ENCODE data around the gene SHISA6.

Gene SHISA6

GRCh38 chr17:11564589-11565380 lies 323.8 kb downstream of the SHISA6 start:
- Histone ChIP-seq H3K9ac (ENCODE audit: low read depth, low read length) (no peak overlapping the region), H3K4me3 (ENCODE audit: low read length) (no peak overlapping the region), H3K9me3 (replicated peaks; ENCODE audit: low read length) (peaks cover 17% of the 10 kb centered on the region), H3K4me1 (ENCODE audit: control insufficient read depth, insufficient read depth, low read length) (no peaks in the 10 kb centered on the region), H3K27me3 (ENCODE audit: control insufficient read depth, insufficient read depth, low read length) (no peaks in the 10 kb centered on the region), H3K4me2 (ENCODE audit: low read length) (no peak overlapping the region), H3K36me3 (ENCODE audit: insufficient read depth, low read length) (no peaks in the 10 kb centered on the region)

GRCh38 chr17:11565591-11565990 lies 324.6 kb downstream of the SHISA6 start:
- Histone ChIP-seq H3K4me3 (ENCODE audit: low read length) (no peak overlapping the region), H3K27me3 (ENCODE audit: control insufficient read depth, insufficient read depth, low read length) (no peaks in the 10 kb centered on the region), H3K4me1 (ENCODE audit: control insufficient read depth, insufficient read depth, low read length) (no peaks in the 10 kb centered on the region), H3K9ac (ENCODE audit: low read depth, low read length) (no peak overlapping the region), H3K9me3 (replicated peaks; ENCODE audit: low read length) (peaks cover 12% of the 10 kb centered on the region), H3K4me2 (ENCODE audit: low read length) (no peak overlapping the region), H3K36me3 (ENCODE audit: insufficient read depth, low read length) (no peaks in the 10 kb centered on the region)

DNA sequence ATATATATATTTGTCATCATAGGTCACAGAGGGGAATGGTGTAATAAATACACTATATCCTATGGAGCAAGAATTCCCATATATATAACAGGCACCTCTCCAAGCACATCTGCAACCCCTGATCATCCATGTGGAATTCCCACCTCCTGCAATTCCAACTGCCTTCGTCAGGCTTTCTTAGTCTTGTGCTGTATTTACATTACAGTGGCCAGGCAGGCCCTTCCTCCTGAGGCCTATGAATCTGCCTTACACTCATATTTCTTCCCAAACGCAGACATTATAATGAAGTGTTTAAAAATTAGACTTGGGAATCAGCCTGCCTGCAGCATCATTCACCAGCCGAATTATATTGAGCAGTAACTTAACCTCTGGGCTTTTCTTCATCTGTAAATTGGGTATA lies 338.0 kb downstream of the SHISA6 start:
- Histone ChIP-seq H3K36me3 (ENCODE audit: insufficient read depth, low read length) (no peaks in the 10 kb centered on the region), H3K9me3 (replicated peaks; ENCODE audit: low read length) (peaks cover 22% of the 10 kb centered on the region), H3K4me2 (ENCODE audit: low read length) (no peak overlapping the region), H3K9ac (ENCODE audit: low read depth, low read length) (no peak overlapping the region), H3K4me1 (ENCODE audit: control insufficient read depth, insufficient read depth, low read length) (no peaks in the 10 kb centered on the region), H3K27me3 (ENCODE audit: control insufficient read depth, insufficient read depth, low read length) (no peaks in the 10 kb centered on the region), H3K4me3 (ENCODE audit: low read length) (no peak overlapping the region)

- H3K4me3 ChIP-seq (ENCODE audit: low read length), result no peak overlapping the region
- peaks cover 22% of the 10 kb centered on the region for H3K9me3 ChIP-seq (replicated peaks; ENCODE audit: low read length)
- no peaks in the 10 kb centered on the region for H3K27me3 ChIP-seq (ENCODE audit: control insufficient read depth, insufficient read depth, low read length)
- H3K4me2 ChIP-seq (ENCODE audit: low read length), result no peak overlapping the region
- no peaks in the 10 kb centered on the region for H3K4me1 ChIP-seq (ENCODE audit: control insufficient read depth, insufficient read depth, low read length)
- H3K36me3 ChIP-seq (ENCODE audit: insufficient read depth, low read length), result no peaks in the 10 kb centered on the region
- H3K9ac ChIP-seq (ENCODE audit: low read depth, low read length), result no peak overlapping the region
These were observed 339.7 kb downstream of the SHISA6 start for GRCh38 chr17:11580677-11581076.

DNA sequence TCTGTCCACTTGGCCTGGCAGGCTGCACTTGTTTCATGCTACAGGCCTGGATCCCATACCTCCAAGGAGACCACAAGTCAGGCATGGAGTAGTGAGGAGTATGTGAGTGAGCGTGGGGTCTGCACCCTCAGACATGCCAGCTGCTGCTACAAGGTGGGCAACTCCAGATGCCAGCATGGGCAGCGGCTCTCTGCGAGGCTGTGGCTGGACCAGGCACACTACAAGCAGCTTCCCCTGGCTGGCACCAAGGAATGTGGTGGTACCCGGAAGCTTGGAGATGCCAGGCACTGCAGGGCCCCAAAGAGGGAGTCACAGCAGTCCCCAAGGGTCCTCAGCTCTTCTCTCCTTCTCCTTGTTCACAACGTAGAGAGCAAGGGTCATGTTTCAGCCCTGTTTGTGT lies 341.2 kb downstream of the SHISA6 start:
- H3K36me3 ChIP-seq (ENCODE audit: insufficient read depth, low read length), result no peaks in the 10 kb centered on the region
- H3K27me3 ChIP-seq (ENCODE audit: control insufficient read depth, insufficient read depth, low read length), result no peaks in the 10 kb centered on the region
- H3K9me3 ChIP-seq (replicated peaks; ENCODE audit: low read length), result peaks cover 22% of the 10 kb centered on the region
- no peak overlapping the region for H3K9ac ChIP-seq (ENCODE audit: low read depth, low read length)
- no peak overlapping the region for H3K4me2 ChIP-seq (ENCODE audit: low read length)
- no peak overlapping the region for H3K4me3 ChIP-seq (ENCODE audit: low read length)
- no peaks in the 10 kb centered on the region for H3K4me1 ChIP-seq (ENCODE audit: control insufficient read depth, insufficient read depth, low read length)

GRCh38 chr17:11583306-11583992 lies 342.4 kb downstream of the SHISA6 start:
- H3K4me2 ChIP-seq (ENCODE audit: low read length), result no peak overlapping the region
- no peaks in the 10 kb centered on the region for H3K36me3 ChIP-seq (ENCODE audit: insufficient read depth, low read length)
- peaks cover 25% of the 10 kb centered on the region for H3K9me3 ChIP-seq (replicated peaks; ENCODE audit: low read length)
- H3K9ac ChIP-seq (ENCODE audit: low read depth, low read length), result no peak overlapping the region
- no peaks in the 10 kb centered on the region for H3K4me1 ChIP-seq (ENCODE audit: control insufficient read depth, insufficient read depth, low read length)
- H3K4me3 ChIP-seq (ENCODE audit: low read length), result no peak overlapping the region
- H3K27me3 ChIP-seq (ENCODE audit: control insufficient read depth, insufficient read depth, low read length), result no peaks in the 10 kb centered on the region

DNA sequence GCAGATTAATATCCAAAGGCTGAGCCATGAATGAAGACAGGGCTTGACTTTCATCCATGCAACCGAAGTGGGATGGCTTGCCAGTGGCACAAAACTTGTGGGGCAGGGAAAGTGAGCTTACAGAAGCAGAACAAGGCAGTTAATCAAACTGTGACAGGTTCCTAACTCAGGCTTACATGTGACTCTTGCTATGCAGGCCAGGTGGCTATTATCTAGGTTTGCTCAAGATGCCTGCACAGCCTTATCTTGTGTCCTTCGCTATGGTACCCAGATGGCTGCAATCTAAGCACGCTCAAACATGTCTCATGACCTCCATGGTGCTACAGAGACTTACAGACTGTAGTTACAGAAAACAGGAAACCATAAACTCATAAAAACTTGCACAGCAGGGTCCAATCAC lies 348.7 kb downstream of the SHISA6 start:
- Histone ChIP-seq H3K4me2 (ENCODE audit: low read length) (no peak overlapping the region), H3K9me3 (replicated peaks; ENCODE audit: low read length) (peaks cover 12% of the 10 kb centered on the region), H3K4me3 (ENCODE audit: low read length) (no peak overlapping the region), H3K4me1 (ENCODE audit: control insufficient read depth, insufficient read depth, low read length) (no peaks in the 10 kb centered on the region), H3K27me3 (ENCODE audit: control insufficient read depth, insufficient read depth, low read length) (no peaks in the 10 kb centered on the region), H3K36me3 (ENCODE audit: insufficient read depth, low read length) (no peaks in the 10 kb centered on the region), H3K9ac (ENCODE audit: low read depth, low read length) (no peak overlapping the region)

DNA sequence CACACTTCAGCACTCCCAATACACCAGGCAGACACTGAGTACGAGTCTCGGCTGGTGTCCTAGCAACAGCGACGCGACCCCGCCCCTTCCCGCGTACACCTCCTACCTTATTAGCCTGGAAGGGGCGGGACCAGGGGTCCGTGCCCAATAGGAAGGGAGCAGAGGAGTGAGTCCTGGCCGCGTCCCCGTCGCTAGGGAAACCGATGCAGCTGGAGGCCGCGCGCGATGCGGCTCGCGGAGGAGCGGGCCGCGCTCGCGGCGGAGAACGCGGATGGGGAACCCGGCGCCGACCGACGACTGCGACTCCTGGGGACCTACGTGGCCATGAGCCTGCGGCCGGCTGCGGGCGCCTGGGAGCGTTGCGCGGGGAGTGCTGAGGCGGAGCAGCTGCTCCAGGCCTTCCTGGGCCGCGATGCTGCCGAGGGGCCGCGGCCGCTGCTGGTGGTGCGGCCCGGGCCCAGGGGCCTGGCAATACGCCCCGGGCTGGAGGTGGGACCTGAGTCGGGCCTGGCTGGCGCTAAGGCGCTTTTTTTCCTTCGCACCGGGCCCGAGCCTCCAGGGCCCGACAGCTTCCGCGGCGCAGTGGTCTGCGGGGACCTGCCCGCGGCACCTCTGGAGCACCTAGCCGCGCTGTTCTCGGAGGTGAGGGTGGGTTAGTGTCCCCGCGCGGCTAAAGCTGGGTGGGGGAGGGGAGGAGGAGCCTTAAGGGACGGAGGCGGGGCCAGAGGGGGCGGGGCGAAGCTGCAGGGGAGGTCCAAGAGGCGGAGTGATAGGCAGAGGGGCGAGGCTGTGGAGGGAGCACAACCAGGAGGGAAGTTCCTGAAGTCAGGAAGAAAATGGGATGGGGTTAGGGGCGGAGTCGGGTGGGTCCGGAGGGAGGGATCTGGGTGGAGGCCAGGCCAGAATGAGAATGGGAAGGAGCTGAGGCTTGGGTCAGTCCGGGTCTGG lies 357.5 kb downstream of the SHISA6 start, which contains the start of gene DNAH9:
Gene DNAH9 (plus strand): TSS at position 197 of the 948 bp plus-strand sequence. CDS start 29 bp downstream, at position 226.
- Histone ChIP-seq H3K4me3 (ENCODE audit: low read length) (no peak within 1 kb of the TSS), H3K27me3 (ENCODE audit: control insufficient read depth, insufficient read depth, low read length) (no peaks in the 10 kb centered on the region), H3K4me2 (ENCODE audit: low read length) (peak within 1 kb of the TSS; percentile 44), H3K9me3 (replicated peaks; ENCODE audit: low read length) (no peaks in the 10 kb centered on the region), H3K9ac (ENCODE audit: low read depth, low read length) (no peak within 1 kb of the TSS), H3K4me1 (ENCODE audit: control insufficient read depth, insufficient read depth, low read length) (no peaks in the 10 kb centered on the region), H3K36me3 (ENCODE audit: insufficient read depth, low read length) (no peaks in the 10 kb centered on the region)

- no peaks in the 10 kb centered on the region for H3K4me1 ChIP-seq (ENCODE audit: control insufficient read depth, insufficient read depth, low read length)
- no peaks in the 10 kb centered on the region for H3K36me3 ChIP-seq (ENCODE audit: insufficient read depth, low read length)
- H3K4me2 ChIP-seq (ENCODE audit: low read length), result no peak overlapping the region
- H3K9me3 ChIP-seq (replicated peaks; ENCODE audit: low read length), result peaks cover 6% of the 10 kb centered on the region
- H3K27me3 ChIP-seq (ENCODE audit: control insufficient read depth, insufficient read depth, low read length), result no peaks in the 10 kb centered on the region
- no peak overlapping the region for H3K9ac ChIP-seq (ENCODE audit: low read depth, low read length)
- no peak overlapping the region for H3K4me3 ChIP-seq (ENCODE audit: low read length)
These were observed 360.6 kb downstream of the SHISA6 start for GRCh38 chr17:11601661-11602060.

- H3K27me3 ChIP-seq (ENCODE audit: control insufficient read depth, insufficient read depth, low read length), result no peaks in the 10 kb centered on the region
- H3K4me3 ChIP-seq (ENCODE audit: low read length), result no peak overlapping the region
- H3K4me2 ChIP-seq (ENCODE audit: low read length), result no peak overlapping the region
- peaks cover 30% of the 10 kb centered on the region for H3K9me3 ChIP-seq (replicated peaks; ENCODE audit: low read length)
- no peak overlapping the region for H3K9ac ChIP-seq (ENCODE audit: low read depth, low read length)
- H3K36me3 ChIP-seq (ENCODE audit: insufficient read depth, low read length), result no peaks in the 10 kb centered on the region
- no peaks in the 10 kb centered on the region for H3K4me1 ChIP-seq (ENCODE audit: control insufficient read depth, insufficient read depth, low read length)
These were observed 367.4 kb downstream of the SHISA6 start for GRCh38 chr17:11608396-11608795.

- Histone ChIP-seq H3K4me3 (ENCODE audit: low read length) (no peak overlapping the region), H3K27me3 (ENCODE audit: control insufficient read depth, insufficient read depth, low read length) (no peaks in the 10 kb centered on the region), H3K4me1 (ENCODE audit: control insufficient read depth, insufficient read depth, low read length) (no peaks in the 10 kb centered on the region), H3K9ac (ENCODE audit: low read depth, low read length) (no peak overlapping the region), H3K36me3 (ENCODE audit: insufficient read depth, low read length) (no peaks in the 10 kb centered on the region), H3K9me3 (replicated peaks; ENCODE audit: low read length) (peaks cover 32% of the 10 kb centered on the region), H3K4me2 (ENCODE audit: low read length) (no peak overlapping the region)
These were observed 370.1 kb downstream of the SHISA6 start for GRCh38 chr17:11610999-11611566.

Measured in skeletal muscle satellite cell (primary cell).